CD4-positive, alpha-beta memory T cell (primary cell): ENCODE measurements around the gene WDR35. TPM values are rescaled to one million over a fixed set of nuclear protein-coding genes. Genes with fewer than 3 reads are reported as not detected.
"Not testable (repeated sequence)": the region's sequence is repeated elsewhere in the genome, so short reads cannot be mapped to it uniquely, and the experiment has no call there.

Experiments
- CTCF ChIA-PET: fragments of 350-600 bp; sonication (Branson Sonifier 250); formaldehyde crosslinking; loops from one replicate; lab custom pipeline; 2021; ENCODE audit warnings: inconsistent platforms; ENCODE audit not compliant: partially characterized antibody; lab: Charles Lee
- POLR2A ChIA-PET: fragments of 350-600 bp; sonication (Branson Sonifier 250); formaldehyde crosslinking; loops from one replicate; lab custom pipeline; 2021; ENCODE audit not compliant: partially characterized antibody; lab: Charles Lee
- DNase-seq, 5 donors: peaks; one replicate each; pipeline versions ENCODE4 v3.0.0 to v3.0.0-alpha.2; 2020 to 2022; ENCODE audit warnings: mixed read lengths in 1 of 5
- H3K27ac ChIP-seq: one replicate; pipeline ENCODE4 v1.7.0; 2013; ENCODE audit warnings: low read depth, low read length
- H3K27me3 ChIP-seq: 2 replicates; pipeline ENCODE4 v1.7.0; 2013; ENCODE audit warnings: mild to moderate bottlenecking, low read length, moderate library complexity; ENCODE audit not compliant: insufficient read depth
- H3K36me3 ChIP-seq: 2 replicates; pipeline ENCODE4 v1.7.0; 2013; ENCODE audit warnings: mild to moderate bottlenecking, low read length, moderate library complexity; ENCODE audit not compliant: insufficient read depth
- H3K4me1 ChIP-seq: 2 replicates; pipeline ENCODE4 v1.7.0; 2013; ENCODE audit warnings: mild to moderate bottlenecking, low read length, moderate library complexity; ENCODE audit not compliant: insufficient read depth
- H3K4me3 ChIP-seq, 2 donors: one replicate each; pipeline ENCODE4 v1.7.0; 2013; ENCODE audit warnings: low read length in 2 of 2, mild to moderate bottlenecking in 1 of 2
- H3K9me3 ChIP-seq, 2 donors: one replicate each; pipeline ENCODE4 v1.7.0; 2013; ENCODE audit warnings: low read length in 2 of 2, control low read depth in 1 of 2; ENCODE audit not compliant: control insufficient read depth in 1 of 2
- H3K27ac Mint-ChIP-seq, 7 donors: one replicate each; pipeline ENCODE4 v1.8.0; 2020 to 2021; ENCODE audit warnings: mixed read lengths in 7 of 7, mild to moderate bottlenecking in 6 of 7, inconsistent platforms in 3 of 7, moderate library complexity in 3 of 7
- H3K27me3 Mint-ChIP-seq, 2 donors: one replicate each; pipeline ENCODE4 v1.8.0; 2020 to 2021; ENCODE audit warnings: mixed read lengths in 2 of 2
- H3K36me3 Mint-ChIP-seq, 2 donors: one replicate each; pipeline ENCODE4 v1.8.0; 2020 to 2021; ENCODE audit warnings: mixed read lengths in 2 of 2, inconsistent platforms in 1 of 2, mild to moderate bottlenecking in 1 of 2
- H3K4me1 Mint-ChIP-seq, 4 donors: one replicate each; pipeline ENCODE4 v1.8.0; 2020 to 2021; ENCODE audit warnings: mixed read lengths in 4 of 4, mild to moderate bottlenecking in 1 of 4
- H3K4me3 Mint-ChIP-seq, 8 donors: one replicate each; pipeline ENCODE4 v1.8.0; 2020 to 2021; ENCODE audit warnings: mixed read lengths in 8 of 8, mild to moderate bottlenecking in 7 of 8, moderate library complexity in 6 of 8, inconsistent platforms in 3 of 8
- H3K9me3 Mint-ChIP-seq, 8 donors: one replicate each; pipeline ENCODE4 v1.8.0; 2020 to 2021; ENCODE audit warnings: mixed read lengths in 8 of 8, mild to moderate bottlenecking in 5 of 8, inconsistent platforms in 3 of 8, moderate library complexity in 1 of 8
- intact Hi-C: fragments of 100-400 bp; cut with micrococcal nuclease; formaldehyde crosslinking; loops from one replicate; pipeline ENCODE4 v1.15.1; 2023
- polyA plus RNA-seq, 2 donors: library from polyadenylated mRNA; unstranded; fragments of 300-500 nt; fragmentation: Illumina TruSeq; gene quantifications; one replicate each; pipeline ENCODE4 v1.2.3, GENCODE V29; 2021
- total RNA-seq, 2 experiments: library from RNA; stranded (reverse); gene quantifications; one replicate each; pipeline ENCODE4 v1.2.3, GENCODE V29; 2021

WDR35 gene
- total and polyA plus RNA-seq, 4 experiments from 2014 or later: 2.3 to 5.7 (median 4.0) TPM

- POLR2A ChIA-PET, H3K4me3 Mint-ChIP-seq, H3K9me3 Mint-ChIP-seq, DNase-seq, H3K4me1 ChIP-seq, intact Hi-C loops, CTCF ChIA-PET, H3K4me1 Mint-ChIP-seq, H3K27me3 ChIP-seq, H3K9me3 ChIP-seq, H3K36me3 ChIP-seq, H3K27ac ChIP-seq, H3K4me3 ChIP-seq, H3K27me3 Mint-ChIP-seq: not testable (repeated sequence)
- Mint-ChIP-seq H3K27ac (peak overlapping the region in 2 of 7 donors; percentile 49 to 83), H3K36me3 (peaks cover 11 to 21% of the 10 kb centered on the region in 2 donors)
These were observed 109.7 kb downstream of the WDR35 start for GRCh38 chr2:19880191-19880590.

GRCh38 chr2:19879120-19879519, 110.8 kb downstream of the WDR35 start:
- peak overlapping the region in 1 of 7 donors; percentile 74 for H3K27ac Mint-ChIP-seq
- Histone ChIP-seq H3K4me3 (no peak overlapping the region), H3K4me1 (no peaks in the 10 kb centered on the region), H3K9me3 (no peaks in the 10 kb centered on the region), H3K27me3 (no peaks in the 10 kb centered on the region), H3K36me3 (peaks cover 10% of the 10 kb centered on the region), H3K27ac (no peak overlapping the region)
- intact Hi-C loops: no loop called here
- no peak overlapping the region for H3K4me3 Mint-ChIP-seq
- no peak for DNase-seq
- H3K36me3 Mint-ChIP-seq: peaks cover 15 to 23% of the 10 kb centered on the region in 2 donors
- H3K4me1 Mint-ChIP-seq: peaks cover 0 to 2% (median 0%) of the 10 kb centered on the region in 4 donors
- ChIA-PET CTCF (no interaction called here), POLR2A (interaction anchor here (1.5 kb wide), 1 partner anchor 22 kb away, joined by 5 read pairs; the partner anchor contains the start of gene TTC32)
- no peaks in the 10 kb centered on the region for H3K27me3 Mint-ChIP-seq
- H3K9me3 Mint-ChIP-seq: no peaks in the 10 kb centered on the region

GRCh38 chr2:19878268-19879046, 111.4 kb downstream of the WDR35 start:
- ChIA-PET POLR2A (interaction anchor here (1.5 kb wide), 1 partner anchor 23 kb away, joined by 5 read pairs; the partner anchor contains the start of gene TTC32), CTCF (no interaction called here)
- intact Hi-C loops: no loop called here
- Mint-ChIP-seq H3K4me3 (no peak overlapping the region), H3K27me3 (no peaks in the 10 kb centered on the region), H3K4me1 (no peaks in the 10 kb centered on the region), H3K9me3 (no peaks in the 10 kb centered on the region), H3K27ac (no peak overlapping the region), H3K36me3 (peaks cover 16 to 19% of the 10 kb centered on the region in 2 donors)
- H3K27me3 ChIP-seq: no peaks in the 10 kb centered on the region
- H3K27ac ChIP-seq: no peak overlapping the region
- peaks cover 10% of the 10 kb centered on the region for H3K36me3 ChIP-seq
- H3K4me1 ChIP-seq: no peaks in the 10 kb centered on the region
- no peak for DNase-seq
- no peak overlapping the region for H3K4me3 ChIP-seq
- H3K9me3 ChIP-seq: no peaks in the 10 kb centered on the region

- Histone ChIP-seq H3K27me3 (no peaks in the 10 kb centered on the region), H3K27ac (no peak overlapping the region), H3K36me3 (peaks cover 15% of the 10 kb centered on the region), H3K4me1 (no peaks in the 10 kb centered on the region), H3K4me3 (no peak overlapping the region), H3K9me3 (no peaks in the 10 kb centered on the region)
- no peaks in the 10 kb centered on the region for H3K27me3 Mint-ChIP-seq
- DNase-seq: no peak
- H3K4me3 Mint-ChIP-seq: no peak overlapping the region
- H3K4me1 Mint-ChIP-seq: peaks cover 0 to 5% (median under 1%) of the 10 kb centered on the region in 4 donors
- intact Hi-C loops: no loop called here
- no peak overlapping the region for H3K27ac Mint-ChIP-seq
- POLR2A ChIA-PET: interaction anchor here (1.4 kb wide), 1 partner anchor 25 kb away, joined by 3 read pairs; the partner anchor contains the start of gene TTC32
- H3K9me3 Mint-ChIP-seq: no peaks in the 10 kb centered on the region
- CTCF ChIA-PET: no interaction called here
- peaks cover 21 to 24% of the 10 kb centered on the region in 2 donors for H3K36me3 Mint-ChIP-seq
These were observed 113.2 kb downstream of the WDR35 start for GRCh38 chr2:19876751-19877150.

GRCh38 chr2:19875280-19875679, 114.6 kb downstream of the WDR35 start:
- CTCF ChIA-PET: interaction anchor here (0.8 to 1.5 kb wide), 2 partner anchors 9 to 11 kb away, joined by 3 to 4 read pairs; no protein-coding TSS in a partner anchor
- no peaks in the 10 kb centered on the region for H3K27me3 Mint-ChIP-seq

GRCh38 chr2:19874726-19875125, 115.2 kb downstream of the WDR35 start:
- Mint-ChIP-seq H3K36me3 (peaks cover 28 to 30% of the 10 kb centered on the region in 2 donors), H3K4me3 (no peak overlapping the region), H3K9me3 (no peaks in the 10 kb centered on the region), H3K4me1 (peaks cover 7 to 12% (median 10%) of the 10 kb centered on the region in 4 donors), H3K27me3 (no peaks in the 10 kb centered on the region), H3K27ac (peak overlapping the region in 1 of 7 donors; percentile 31)
- Histone ChIP-seq H3K4me1 (peaks cover 5% of the 10 kb centered on the region), H3K4me3 (no peak overlapping the region), H3K36me3 (peaks cover 15% of the 10 kb centered on the region), H3K9me3 (no peaks in the 10 kb centered on the region), H3K27ac (no peak overlapping the region), H3K27me3 (no peaks in the 10 kb centered on the region)
- intact Hi-C loops: no loop called here
- POLR2A ChIA-PET: no interaction called here
- DNase-seq: no peak
- CTCF ChIA-PET: interaction anchor here (0.8 to 1.5 kb wide), 2 partner anchors 10 to 11 kb away, joined by 3 to 4 read pairs; no protein-coding TSS in a partner anchor

More at GRCh38 chr2:19875280-19875679, 114.6 kb downstream of the WDR35 start:
- Histone ChIP-seq H3K27ac (no peak overlapping the region), H3K4me3 (no peak overlapping the region), H3K27me3 (no peaks in the 10 kb centered on the region), H3K36me3 (peaks cover 15% of the 10 kb centered on the region), H3K4me1 (no peaks in the 10 kb centered on the region), H3K9me3 (no peaks in the 10 kb centered on the region)
- POLR2A ChIA-PET: interaction anchor here (1.4 kb wide), 1 partner anchor 26 kb away, joined by 3 read pairs; the partner anchor contains the start of gene TTC32
- DNase-seq: no peak
- H3K4me3 Mint-ChIP-seq: no peak overlapping the region
- H3K27ac Mint-ChIP-seq: no peak overlapping the region
- H3K4me1 Mint-ChIP-seq: peaks cover 1 to 7% (median 5%) of the 10 kb centered on the region in 4 donors
- H3K9me3 Mint-ChIP-seq: no peaks in the 10 kb centered on the region
- peaks cover 27 to 30% of the 10 kb centered on the region in 2 donors for H3K36me3 Mint-ChIP-seq
- intact Hi-C loops: no loop called here

- no peak overlapping the region for H3K4me3 Mint-ChIP-seq
- ChIA-PET CTCF (interaction anchor here (1.4 to 2.0 kb wide), 3 partner anchors 9 to 27 kb away, joined by 4 to 10 read pairs (median 6); no protein-coding TSS in a partner anchor), POLR2A (interaction anchor here (1.0 to 1.6 kb wide), 3 partner anchors 27 to 1313 kb away, joined by 3 to 5 read pairs (median 4); partner anchors contain the start of gene RDH14)
- H3K9me3 Mint-ChIP-seq: no peaks in the 10 kb centered on the region
- H3K9me3 ChIP-seq: no peaks in the 10 kb centered on the region
- H3K36me3 ChIP-seq: peaks cover 15% of the 10 kb centered on the region
- no peaks in the 10 kb centered on the region for H3K27me3 ChIP-seq
- peak overlapping the region in 1 of 7 donors; percentile 12 for H3K27ac Mint-ChIP-seq
- intact Hi-C loops: no loop called here
- DNase-seq: no peak
- H3K4me1 ChIP-seq: peaks cover 18% of the 10 kb centered on the region
- peaks cover 14 to 28% (median 22%) of the 10 kb centered on the region in 4 donors for H3K4me1 Mint-ChIP-seq
- peaks cover 23 to 32% of the 10 kb centered on the region in 2 donors for H3K36me3 Mint-ChIP-seq
- H3K27me3 Mint-ChIP-seq: no peaks in the 10 kb centered on the region
- no peak overlapping the region for H3K27ac ChIP-seq
- no peak overlapping the region for H3K4me3 ChIP-seq
These were observed 116.9 kb downstream of the WDR35 start for GRCh38 chr2:19873014-19873413.
